Activated B cell treated with CpG ODN at 0.5 μM for 24 hours (primary cell): ENCODE measurements around the gene CNGA1. TPM values are rescaled to one million over a fixed set of nuclear protein-coding genes. Genes with fewer than 3 reads are reported as not detected.
A peak's percentile ranks its signal among the peaks of the same experiment; 100 is the strongest.

Experiments used
- ATAC-seq: fragments of 200-7000 bp; cut with Tn5 transposase; one replicate; pipeline ENCODE4 v1.10.0; 2021; ENCODE audit warnings: low read depth, mild to moderate bottlenecking, moderate library complexity
- CTCF ChIA-PET: fragments of 350-600 bp; sonication (Branson Sonifier 250); formaldehyde crosslinking; loops from one replicate; lab custom pipeline; 2021; ENCODE audit warnings: antibody characterized with exemption; lab: Charles Lee
- POLR2A ChIA-PET: fragments of 350-600 bp; sonication (Branson Sonifier 250); formaldehyde crosslinking; loops from one replicate; lab custom pipeline; 2021; ENCODE audit warnings: antibody characterized with exemption; lab: Charles Lee
- DNase-seq: peaks from one replicate; pipeline ENCODE4 v3.0.0; 2022
- H3K27ac Mint-ChIP-seq: one replicate; pipeline ENCODE4 v1.8.0; 2020; ENCODE audit warnings: mixed read lengths
- H3K27me3 Mint-ChIP-seq: one replicate; pipeline ENCODE4 v1.8.0; 2021; ENCODE audit warnings: mixed read lengths
- H3K36me3 Mint-ChIP-seq: one replicate; pipeline ENCODE4 v1.8.0; 2021; ENCODE audit warnings: low read depth, mixed read lengths
- H3K4me1 Mint-ChIP-seq: one replicate; pipeline ENCODE4 v1.8.0; 2021; ENCODE audit warnings: mixed read lengths
- H3K4me3 Mint-ChIP-seq: one replicate; pipeline ENCODE4 v1.8.0; 2020; ENCODE audit warnings: mild to moderate bottlenecking, mixed read lengths
- H3K9me3 Mint-ChIP-seq: one replicate; pipeline ENCODE4 v1.8.0; 2020; ENCODE audit warnings: mixed read lengths
- intact Hi-C: fragments of 100-400 bp; cut with micrococcal nuclease; formaldehyde crosslinking; loops from one replicate; pipeline ENCODE4 v1.15.1; 2024
- total RNA-seq: library from RNA; stranded (reverse); gene quantifications from 2 replicates; pipeline ENCODE4 v1.2.3, GENCODE V29; 2022
- TF ChIP-seq, protein P1 (sequence below): fragments of 200-600 bp; IDR thresholded peaks from one replicate; pipeline ENCODE4 v1.8.0; 2022; ENCODE audit warnings: antibody characterized with exemption, mild to moderate bottlenecking

The CNGA1 gene
- total RNA-seq, result not detected in 2 replicates

DNA sequence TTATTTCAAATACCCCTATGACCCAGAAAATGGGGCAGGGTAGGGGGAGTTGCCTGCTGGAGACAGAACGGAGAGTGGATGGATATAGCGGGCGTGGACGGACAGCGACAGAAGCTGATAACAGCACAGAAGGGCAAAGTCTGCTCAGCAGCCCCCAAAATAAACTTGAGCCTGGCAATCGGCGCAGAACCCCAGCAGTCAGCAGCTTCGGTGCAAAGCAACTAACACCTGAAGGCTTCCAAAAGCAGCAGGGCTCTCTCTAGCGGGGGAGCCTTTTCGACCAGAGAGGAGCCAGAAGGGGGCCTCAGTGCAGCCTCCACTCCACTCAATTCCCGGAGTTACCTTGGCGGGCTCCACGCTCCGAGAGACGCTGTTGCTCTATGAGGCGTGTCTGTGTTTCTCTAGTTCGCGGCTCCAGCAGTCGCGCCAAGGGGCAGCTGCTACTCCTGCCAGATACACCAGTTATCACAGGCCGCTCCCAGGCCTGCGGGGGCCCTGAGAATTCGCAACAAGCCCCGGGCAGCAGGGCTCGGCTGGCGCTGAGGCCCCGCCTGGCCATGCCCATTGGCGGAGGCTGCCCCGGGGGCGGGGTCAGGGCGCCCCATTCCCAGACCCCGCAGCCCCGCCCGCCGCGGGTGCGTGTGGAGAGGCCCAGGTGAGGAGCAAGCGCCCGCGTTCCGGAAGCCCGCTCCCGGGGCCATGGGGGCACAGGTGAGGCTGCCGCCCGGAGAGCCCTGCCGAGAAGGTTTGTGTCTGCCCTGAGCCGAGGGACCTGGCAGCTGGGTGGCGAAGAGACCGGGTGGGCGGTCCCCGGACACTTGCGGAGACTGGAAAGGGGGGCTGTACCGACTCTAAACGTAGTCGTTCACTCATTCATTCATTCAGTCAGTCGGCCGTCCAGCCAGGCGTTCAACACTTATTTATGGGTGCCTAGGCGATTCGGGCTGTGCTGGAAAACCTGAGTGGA is at the start of gene CNGA1, which contains the start of gene NIPAL1:
TSS of gene CNGA1 (minus strand) at position 541 of the 967 bp plus-strand sequence. CDS start 63,992 bp downstream, outside the sequence.
TSS of gene NIPAL1 (plus strand) at position 632 of the 967 bp plus-strand sequence. CDS start at position 700, 68 bp downstream.
- intact Hi-C loops, result loop anchor here (1.0 to 5.0 kb wide), 6 partner anchors 18 to 554 kb away; partner anchors contain the start of genes COMMD8 and SLAIN2
- ATAC-seq (peak; percentile 92), DNase-seq (peak; percentile 70)
- ChIA-PET POLR2A (interaction anchor here (0.6 kb wide), 1 partner anchor 241 kb away, joined by 3 read pairs; no protein-coding TSS in a partner anchor), CTCF (interaction anchor here (0.9 to 2.5 kb wide), 3 partner anchors 20 to 71 kb away, joined by 3 to 8 read pairs (median 3); no protein-coding TSS in a partner anchor)
- Mint-ChIP-seq H3K27ac (no peak within 1 kb of the TSS), H3K9me3 (no peaks in the 10 kb centered on the region), H3K27me3 (peaks cover 40% of the 10 kb centered on the region), H3K36me3 (no peaks in the 10 kb centered on the region), H3K4me3 (peak within 1 kb of the TSS; percentile 83), H3K4me1 (peaks cover 13% of the 10 kb centered on the region)
- TF ChIP-seq, protein P1, sequence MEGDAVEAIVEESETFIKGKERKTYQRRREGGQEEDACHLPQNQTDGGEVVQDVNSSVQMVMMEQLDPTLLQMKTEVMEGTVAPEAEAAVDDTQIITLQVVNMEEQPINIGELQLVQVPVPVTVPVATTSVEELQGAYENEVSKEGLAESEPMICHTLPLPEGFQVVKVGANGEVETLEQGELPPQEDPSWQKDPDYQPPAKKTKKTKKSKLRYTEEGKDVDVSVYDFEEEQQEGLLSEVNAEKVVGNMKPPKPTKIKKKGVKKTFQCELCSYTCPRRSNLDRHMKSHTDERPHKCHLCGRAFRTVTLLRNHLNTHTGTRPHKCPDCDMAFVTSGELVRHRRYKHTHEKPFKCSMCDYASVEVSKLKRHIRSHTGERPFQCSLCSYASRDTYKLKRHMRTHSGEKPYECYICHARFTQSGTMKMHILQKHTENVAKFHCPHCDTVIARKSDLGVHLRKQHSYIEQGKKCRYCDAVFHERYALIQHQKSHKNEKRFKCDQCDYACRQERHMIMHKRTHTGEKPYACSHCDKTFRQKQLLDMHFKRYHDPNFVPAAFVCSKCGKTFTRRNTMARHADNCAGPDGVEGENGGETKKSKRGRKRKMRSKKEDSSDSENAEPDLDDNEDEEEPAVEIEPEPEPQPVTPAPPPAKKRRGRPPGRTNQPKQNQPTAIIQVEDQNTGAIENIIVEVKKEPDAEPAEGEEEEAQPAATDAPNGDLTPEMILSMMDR, result no peak

DNA sequence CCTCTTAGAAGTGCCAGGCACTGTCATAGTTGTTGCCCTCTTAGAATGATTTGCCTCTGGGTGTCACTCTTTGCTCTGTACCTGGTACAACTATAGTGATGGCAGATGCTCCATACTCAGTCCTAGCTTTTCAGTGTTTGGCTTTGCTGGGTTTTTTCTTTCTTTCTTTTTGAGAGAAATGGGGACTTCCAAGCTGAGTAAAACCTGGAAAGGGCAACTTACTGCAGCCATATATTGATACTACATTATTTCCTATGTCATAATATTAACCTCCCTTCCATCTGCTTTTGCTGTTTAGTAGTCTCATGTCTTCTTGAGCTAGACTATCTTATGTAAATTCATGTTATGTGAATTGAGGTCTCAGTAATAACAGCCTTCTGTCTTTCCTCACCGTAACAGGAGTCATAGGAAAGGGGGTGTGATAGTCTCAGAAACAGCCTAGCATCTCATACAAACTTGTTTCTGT is 49.1 kb upstream of the CNGA1 start:
- Mint-ChIP-seq H3K9me3 (peaks cover 7% of the 10 kb centered on the region), H3K4me1 (no peaks in the 10 kb centered on the region), H3K36me3 (no peaks in the 10 kb centered on the region), H3K27me3 (peaks cover 12% of the 10 kb centered on the region), H3K27ac (no peak overlapping the region), H3K4me3 (no peak overlapping the region)
- CTCF ChIA-PET, result interaction anchor here (0.6 kb wide), 1 partner anchor 145 kb away, joined by 3 read pairs; no protein-coding TSS in a partner anchor
- no peak for DNase-seq
- no peak for ATAC-seq
- POLR2A ChIA-PET, result no interaction called here
- TF ChIP-seq, protein P1, result no peak
- intact Hi-C loops, result no loop called here

DNA sequence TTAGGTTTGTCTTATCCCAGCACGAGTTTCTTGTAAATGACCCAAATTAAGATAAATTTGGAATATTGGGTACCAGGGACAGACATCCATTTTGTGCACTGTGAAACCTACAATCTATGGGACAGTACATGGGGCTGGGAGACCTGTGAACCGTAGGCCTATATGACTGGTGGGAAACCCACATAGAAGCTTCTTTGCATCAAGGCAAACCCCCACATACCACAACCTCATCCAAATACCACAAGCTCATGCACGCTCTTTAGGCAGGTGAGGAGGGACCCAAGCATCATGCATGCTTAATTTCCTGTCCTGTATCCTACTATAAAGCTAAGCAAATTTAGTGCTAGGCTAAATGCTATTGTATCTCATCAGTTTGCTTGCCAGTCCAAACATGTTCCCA is 47.9 kb upstream of the CNGA1 start:
- intact Hi-C loops, result no loop called here
- ATAC-seq (no peak), DNase-seq (no peak)
- Mint-ChIP-seq H3K36me3 (no peaks in the 10 kb centered on the region), H3K4me3 (no peak overlapping the region), H3K27ac (no peak overlapping the region), H3K9me3 (peaks cover 11% of the 10 kb centered on the region), H3K4me1 (no peaks in the 10 kb centered on the region), H3K27me3 (peaks cover 20% of the 10 kb centered on the region)
- ChIA-PET CTCF (no interaction called here), POLR2A (no interaction called here)
- TF ChIP-seq, protein P1, result no peak

DNA sequence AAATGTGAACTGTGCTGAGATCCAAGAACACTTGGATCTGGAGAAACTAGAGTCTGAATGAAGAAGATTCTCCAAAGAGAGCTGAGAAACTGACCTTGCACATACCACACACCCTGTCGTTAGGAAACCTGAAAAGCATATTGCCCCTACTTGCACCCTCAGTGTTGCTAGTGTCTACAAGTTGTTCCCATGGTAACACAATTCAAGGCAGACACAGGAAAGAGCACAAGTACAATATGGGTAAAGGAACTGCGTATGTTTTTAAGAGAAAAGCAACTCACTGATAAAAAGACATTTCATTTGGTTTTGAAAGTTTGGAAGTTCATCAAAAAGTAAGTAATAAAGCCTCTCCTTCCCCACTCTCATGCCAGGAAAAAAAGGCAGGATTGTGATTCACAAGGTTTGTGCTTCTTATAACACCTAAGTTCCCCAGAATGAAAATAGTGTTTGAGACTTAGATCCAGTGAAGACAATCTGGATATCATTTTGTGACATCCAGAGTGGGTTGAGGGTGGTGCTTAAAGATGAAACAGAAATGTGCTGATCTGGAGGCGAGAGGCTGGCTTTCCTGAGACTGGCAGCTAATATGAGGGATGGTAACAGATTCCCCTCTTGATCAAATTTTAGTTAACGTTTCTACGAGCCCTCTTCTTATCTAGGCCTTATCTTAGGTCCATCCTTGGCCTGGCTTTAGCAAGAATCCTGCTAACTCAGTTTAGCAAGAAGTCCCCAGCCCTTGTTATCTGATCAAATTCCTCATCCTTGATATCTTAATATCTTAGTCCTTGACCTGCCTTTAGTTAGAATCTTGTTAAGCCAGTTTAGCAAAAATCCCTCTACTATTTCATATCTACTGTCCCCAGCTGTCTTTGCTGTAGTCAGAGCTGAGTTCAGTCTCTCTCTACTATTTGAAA is 42.4 kb upstream of the CNGA1 start:
- no peak overlapping the region for H3K27ac Mint-ChIP-seq
- ChIA-PET CTCF (no interaction called here), POLR2A (no interaction called here)
- no peak for ATAC-seq
- no peaks in the 10 kb centered on the region for H3K4me1 Mint-ChIP-seq
- H3K9me3 Mint-ChIP-seq, result peaks cover 11% of the 10 kb centered on the region
- TF ChIP-seq, protein P1, result no peak
- no peak for DNase-seq
- H3K27me3 Mint-ChIP-seq, result peaks cover 29% of the 10 kb centered on the region
- H3K4me3 Mint-ChIP-seq, result no peak overlapping the region
- no peaks in the 10 kb centered on the region for H3K36me3 Mint-ChIP-seq
- intact Hi-C loops, result no loop called here
